A549 (cell line): ENCODE data around the gene HMGXB3.

Experiments used
- CHD2 ChIP-seq: fragments of 150-350 bp; IDR thresholded peaks from 2 replicates; pipeline ENCODE4 v1.6.1; 2014; ENCODE audit warnings: low read length; ENCODE audit not compliant: partially characterized antibody
- CTCF ChIP-seq: fragments of >200 bp; sonication (Bioruptor Twin); formaldehyde crosslinking; IDR thresholded peaks from 3 replicates; pipeline ENCODE4 v1.5.1; 2016
- HDAC2 ChIP-seq: fragments of 200-600 bp; sonication (generic); IDR thresholded peaks from 2 replicates; pipeline ENCODE4 v1.6.1; 2016
- HOXA7 ChIP-seq: fragments of 250-450 bp; sonication (Bioruptor Pico); IDR thresholded peaks from 2 replicates; pipeline ENCODE4 v1.5.0; 2020; ENCODE audit warnings: mild to moderate bottlenecking, moderate library complexity
- KDM1A ChIP-seq: fragments of 200-600 bp; sonication (generic); IDR thresholded peaks from 2 replicates; pipeline ENCODE4 v1.6.1; 2016; ENCODE audit warnings: low read depth, mild to moderate bottlenecking
- NR3C1 ChIP-seq: fragments of >200 bp; sonication (Bioruptor Twin); formaldehyde crosslinking; IDR thresholded peaks from 3 replicates; pipeline ENCODE4 v1.6.1; 2017
- POLR2A ChIP-seq: IDR thresholded peaks from 2 replicates; pipeline ENCODE4 v1.6.1; 2012; ENCODE audit warnings: mild to moderate bottlenecking, low read length
- RARB ChIP-seq: fragments of 250-450 bp; sonication (Bioruptor Pico); IDR thresholded peaks from 2 replicates; pipeline ENCODE4 v1.8.0; 2021; ENCODE audit warnings: mild to moderate bottlenecking, moderate library complexity
- RCOR1 ChIP-seq: fragments of 150-350 bp; IDR thresholded peaks from 2 replicates; pipeline ENCODE4 v1.6.1; 2014; ENCODE audit warnings: antibody characterized with exemption, low read length, low read depth
- REST ChIP-seq: fragments of 200-600 bp; sonication (generic); IDR thresholded peaks from 2 replicates; pipeline ENCODE4 v1.6.1; 2016; ENCODE audit warnings: antibody characterized with exemption, mild to moderate bottlenecking, moderate library complexity
- SREBF2 ChIP-seq: fragments of 450-650 bp; IDR thresholded peaks from 2 replicates; pipeline ENCODE4 v1.6.1; 2014; ENCODE audit warnings: mild to moderate bottlenecking, moderate library complexity
- TF ChIP-seq, protein P1 (sequence below): fragments of 450-650 bp; IDR thresholded peaks from 2 replicates; pipeline ENCODE4 v1.6.1; 2014; ENCODE audit warnings: antibody characterized with exemption
- TF ChIP-seq, protein P2 (sequence below): fragments of >200 bp; sonication (Bioruptor Twin); formaldehyde crosslinking; IDR thresholded peaks from 3 replicates; pipeline ENCODE4 v1.6.1; 2016

GRCh38 chr5:150066436-150066835, 65.9 kb downstream of the HMGXB3 start:
- no peak for TF ChIP-seq REST
- TF ChIP-seq RCOR1 = no peak
- TF ChIP-seq CTCF = no peak
- no peak for TF ChIP-seq SREBF2
- TF ChIP-seq, protein P1, sequence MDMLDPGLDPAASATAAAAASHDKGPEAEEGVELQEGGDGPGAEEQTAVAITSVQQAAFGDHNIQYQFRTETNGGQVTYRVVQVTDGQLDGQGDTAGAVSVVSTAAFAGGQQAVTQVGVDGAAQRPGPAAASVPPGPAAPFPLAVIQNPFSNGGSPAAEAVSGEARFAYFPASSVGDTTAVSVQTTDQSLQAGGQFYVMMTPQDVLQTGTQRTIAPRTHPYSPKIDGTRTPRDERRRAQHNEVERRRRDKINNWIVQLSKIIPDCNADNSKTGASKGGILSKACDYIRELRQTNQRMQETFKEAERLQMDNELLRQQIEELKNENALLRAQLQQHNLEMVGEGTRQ = no peak
- TF ChIP-seq, protein P2, sequence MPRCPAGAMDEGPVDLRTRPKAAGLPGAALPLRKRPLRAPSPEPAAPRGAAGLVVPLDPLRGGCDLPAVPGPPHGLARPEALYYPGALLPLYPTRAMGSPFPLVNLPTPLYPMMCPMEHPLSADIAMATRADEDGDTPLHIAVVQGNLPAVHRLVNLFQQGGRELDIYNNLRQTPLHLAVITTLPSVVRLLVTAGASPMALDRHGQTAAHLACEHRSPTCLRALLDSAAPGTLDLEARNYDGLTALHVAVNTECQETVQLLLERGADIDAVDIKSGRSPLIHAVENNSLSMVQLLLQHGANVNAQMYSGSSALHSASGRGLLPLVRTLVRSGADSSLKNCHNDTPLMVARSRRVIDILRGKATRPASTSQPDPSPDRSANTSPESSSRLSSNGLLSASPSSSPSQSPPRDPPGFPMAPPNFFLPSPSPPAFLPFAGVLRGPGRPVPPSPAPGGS = no peak
- no peak for TF ChIP-seq POLR2A
- no peak for TF ChIP-seq RARB
- no peak for TF ChIP-seq HOXA7 (CRISPR knock-in tag)
- TF ChIP-seq HDAC2 = no peak
- no peak for TF ChIP-seq CHD2
- no peak for TF ChIP-seq KDM1A
- TF ChIP-seq NR3C1 = no peak
